HG03103 (cell line): ENCODE results near the gene ABCA8.
"Not testable (repeated sequence)": the region's sequence is repeated elsewhere in the genome, so short reads cannot be mapped to it uniquely, and the experiment has no call there.

ENCODE experiments used
- ATAC-seq: cut with Tn5 transposase; IDR thresholded peaks from one replicate; pipeline ENCODE4 v1.9.1; 2021; ENCODE audit warnings: low read depth; ENCODE audit not compliant: unreplicated experiment

Gene ABCA8

DNA sequence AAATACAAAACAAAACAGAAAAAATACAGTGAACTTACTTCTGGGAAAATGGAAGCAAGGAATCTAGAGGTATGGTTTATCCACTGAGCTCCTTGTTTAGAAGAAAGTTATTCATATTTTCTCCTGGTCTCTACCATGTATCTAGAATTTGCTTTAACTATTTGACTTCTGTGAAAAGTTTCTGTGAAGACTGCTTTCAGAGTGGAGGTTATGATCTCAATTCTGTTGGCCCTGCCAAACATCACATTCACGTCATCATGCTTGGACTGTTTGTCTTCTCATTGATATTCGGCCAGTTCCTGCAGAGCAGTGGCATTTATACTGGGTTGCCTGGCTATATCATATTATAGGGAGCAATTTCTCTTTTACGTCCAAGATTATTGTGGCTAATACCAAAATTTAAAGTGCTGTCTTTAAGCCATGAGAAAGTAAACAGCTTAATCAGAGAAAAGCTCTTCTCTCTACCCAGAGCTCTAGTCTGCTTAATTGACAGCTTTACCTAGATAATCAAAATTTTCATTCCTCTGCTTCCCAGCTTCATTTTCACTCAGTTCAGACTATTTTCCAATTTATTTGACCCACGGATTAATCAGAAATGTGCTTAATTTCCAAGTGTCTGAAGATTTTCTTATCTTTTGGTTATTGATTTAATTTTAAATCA lies at the start of gene ABCA8:
ABCA8 (minus strand) TSS at position 212 of the 661 bp plus-strand sequence. CDS start 13,358 bp downstream, outside the sequence.
- ATAC-seq, result no peak

GRCh38 chr17:69004759-69005158 lies 49.6 kb upstream of the ABCA8 start:
- ATAC-seq, result not testable (repeated sequence)

GRCh38 chr17:68999743-69000142 lies 44.6 kb upstream of the ABCA8 start:
- not testable (repeated sequence) for ATAC-seq

- ATAC-seq, result no peak
Observed at GRCh38 chr17:68993112-68993511, 37.9 kb upstream of the ABCA8 start.

- ATAC-seq, result no peak
Observed at GRCh38 chr17:68987966-68988365, 32.8 kb upstream of the ABCA8 start.

GRCh38 chr17:68981288-68981687 lies 26.1 kb upstream of the ABCA8 start:
- ATAC-seq, result no peak

DNA sequence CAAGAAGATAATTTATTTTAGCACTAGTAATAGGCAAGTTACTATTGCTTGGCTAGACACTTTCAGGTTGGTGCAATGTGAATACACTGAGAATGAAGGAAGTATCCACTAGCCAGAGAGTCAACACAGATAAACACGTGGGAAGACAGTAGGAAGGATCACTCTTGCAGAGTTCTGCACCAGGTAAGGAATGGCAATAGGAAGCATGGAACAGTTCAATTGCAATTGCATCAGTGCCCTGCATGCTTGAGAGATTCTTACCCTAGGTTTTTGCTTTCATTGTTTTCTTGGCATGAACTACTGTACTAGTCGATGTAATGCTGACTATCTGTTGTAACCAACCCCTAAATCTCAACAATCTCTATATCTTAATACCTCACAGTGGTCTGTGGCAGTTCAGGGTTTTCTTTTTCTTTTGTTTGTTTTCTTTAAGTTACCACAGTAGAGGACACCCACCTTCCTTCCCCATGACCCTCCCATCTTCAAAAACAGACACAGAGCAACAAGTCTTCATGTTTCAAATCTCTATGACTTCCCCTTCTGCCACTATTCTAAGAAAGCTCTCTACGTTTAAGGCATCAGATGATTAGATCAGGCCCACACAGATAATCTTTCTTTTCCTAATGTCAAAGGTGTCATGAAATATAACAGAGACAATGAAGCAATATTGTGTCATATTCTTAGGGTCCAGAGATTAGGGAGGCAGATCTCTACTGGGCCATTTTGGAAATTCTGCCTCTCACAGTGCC lies 18.1 kb upstream of the ABCA8 start:
- no peak for ATAC-seq

GRCh38 chr17:68972119-68972704 lies 17.0 kb upstream of the ABCA8 start:
- no peak for ATAC-seq

DNA sequence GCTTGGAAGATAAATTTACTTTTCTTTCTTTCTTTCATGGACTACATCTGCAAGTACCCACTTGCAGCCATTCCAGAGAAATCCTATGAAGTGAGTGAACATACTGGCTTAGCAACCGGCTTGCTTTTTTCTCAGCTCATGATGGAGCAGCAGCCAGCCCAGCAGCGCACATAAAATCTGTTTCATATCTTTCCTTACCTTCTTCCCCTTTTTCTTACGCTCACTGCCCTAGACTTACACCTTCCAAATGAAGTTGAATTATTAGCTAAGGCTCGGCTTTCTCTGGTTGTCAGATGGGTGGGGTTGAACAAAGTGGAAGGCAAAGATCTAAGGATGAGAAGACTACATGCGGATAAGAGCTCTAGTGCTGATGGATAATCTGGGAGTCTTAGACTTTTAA lies 13.9 kb upstream of the ABCA8 start:
- no peak for ATAC-seq

DNA sequence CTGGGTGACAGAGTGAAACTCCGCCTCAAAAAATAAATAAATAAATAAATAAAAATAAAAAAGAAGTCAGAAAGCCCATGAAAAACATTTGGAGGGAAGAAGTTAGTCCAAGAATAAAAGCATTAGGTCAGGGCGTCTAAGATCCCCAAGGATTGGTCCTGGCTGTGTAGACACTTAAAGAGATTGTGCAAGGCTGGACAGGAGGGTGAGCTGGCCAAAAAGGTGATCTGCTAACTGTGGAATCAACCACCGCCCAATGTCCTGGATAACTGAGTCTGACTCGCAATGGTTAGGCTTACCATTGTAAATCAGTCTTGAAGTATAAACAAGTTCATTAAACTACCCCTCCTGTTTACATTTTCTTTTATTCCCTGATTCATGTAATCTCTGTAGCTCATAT lies 8.8 kb upstream of the ABCA8 start:
- ATAC-seq, result no peak

GRCh38 chr17:68961214-68961882 lies 6.2 kb upstream of the ABCA8 start:
- no peak for ATAC-seq

DNA sequence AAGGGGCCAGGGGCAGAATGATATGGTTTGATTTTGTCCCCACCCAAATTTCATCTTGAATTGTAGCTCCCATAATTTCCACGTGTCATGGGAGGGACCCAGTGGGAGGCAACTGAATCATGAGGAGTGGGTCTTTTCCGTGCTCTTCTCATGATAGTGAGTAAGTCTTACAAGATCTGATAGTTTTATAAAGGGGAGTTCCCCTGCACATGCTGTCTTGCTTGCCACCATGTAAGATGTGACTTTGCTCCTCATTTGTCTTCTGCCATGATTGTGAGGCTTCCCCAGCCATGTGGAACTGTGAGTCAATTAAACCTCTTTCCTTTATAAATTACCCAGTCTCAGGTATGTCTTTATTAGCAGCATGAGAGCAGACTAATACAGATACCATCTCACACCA lies 3.9 kb upstream of the ABCA8 start:
- not testable (repeated sequence) for ATAC-seq

DNA sequence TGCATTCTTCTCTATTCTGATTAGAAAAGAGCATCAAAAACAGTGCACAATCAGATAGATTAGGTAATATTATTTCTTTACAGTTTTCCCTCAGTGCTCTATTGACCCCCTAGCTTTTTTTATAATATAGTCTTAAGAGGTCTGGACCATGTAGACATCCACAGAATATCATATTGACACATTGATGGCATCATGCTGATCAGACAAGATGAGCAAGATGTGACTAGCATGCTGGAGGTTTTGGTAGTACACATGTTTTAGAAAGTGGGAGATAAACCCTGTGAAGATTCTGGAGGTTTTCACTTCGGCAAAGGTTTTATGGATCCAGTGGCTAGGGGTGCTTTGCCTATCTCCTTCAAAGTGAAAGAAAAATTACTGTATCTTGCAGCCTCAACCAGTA lies 2.8 kb upstream of the ABCA8 start:
- ATAC-seq, result no peak

GRCh38 chr17:68954146-68954896 lies 871 bp downstream of the ABCA8 start:
- ATAC-seq, result no peak

- no peak for ATAC-seq
Observed at GRCh38 chr17:68953340-68953997, 1.7 kb downstream of the ABCA8 start.

- no peak for ATAC-seq
Observed at GRCh38 chr17:68950725-68951124, 4.5 kb downstream of the ABCA8 start.

DNA sequence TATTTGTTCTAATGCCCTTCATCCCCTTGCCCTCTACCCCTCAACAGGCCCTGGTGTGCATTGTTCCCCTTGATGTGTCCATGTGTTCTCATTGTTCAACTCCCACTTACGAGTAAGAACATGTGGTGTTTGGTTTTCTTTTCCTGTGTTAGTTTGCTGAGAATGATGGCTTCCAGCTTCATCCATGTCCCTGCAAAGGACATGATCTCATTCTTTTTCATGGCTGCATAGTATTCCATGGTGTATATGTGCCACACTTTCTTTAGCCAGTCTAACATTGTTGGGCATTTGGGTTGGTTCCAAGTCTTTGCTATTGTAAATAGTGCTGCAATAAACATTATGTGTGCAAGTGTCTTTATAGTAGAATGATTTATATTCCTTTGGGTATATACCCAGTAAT lies 7.3 kb downstream of the ABCA8 start:
- ATAC-seq, result not testable (repeated sequence)

GRCh38 chr17:68944435-68945035 lies 10.7 kb downstream of the ABCA8 start:
- ATAC-seq, result no peak

DNA sequence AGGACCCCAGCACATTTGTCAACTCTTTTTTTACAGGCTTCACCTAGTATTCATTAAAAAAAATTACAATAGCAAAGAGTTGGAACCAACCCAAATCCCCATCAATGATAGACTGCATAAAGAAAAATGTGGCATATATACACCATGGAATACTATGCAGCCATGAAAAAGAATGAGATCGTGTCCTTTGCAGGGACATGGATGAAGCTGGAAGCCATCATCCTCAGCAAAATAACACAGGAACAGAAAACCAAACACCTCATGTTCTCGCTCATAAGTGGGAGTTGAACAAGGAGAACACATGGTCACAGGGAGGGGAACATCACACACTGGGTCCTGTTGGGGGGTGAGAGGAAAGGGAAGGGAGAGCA lies 11.4 kb downstream of the ABCA8 start:
- not testable (repeated sequence) for ATAC-seq
